K562 (cell line): ENCODE data around the gene TM4SF4. TPM values are rescaled to one million over a fixed set of nuclear protein-coding genes. Genes with fewer than 3 reads are reported as not detected.

Experiments
- FOXO4 ChIP-seq: fragments of 450-650 bp; formaldehyde crosslinking; IDR thresholded peaks from 2 replicates; pipeline ENCODE4 v1.4.0; 2020; ENCODE audit warnings: mild to moderate bottlenecking, moderate library complexity
- HCFC1 ChIP-seq: IDR thresholded peaks from 2 replicates; pipeline ENCODE4 v1.6.1; 2012; ENCODE audit warnings: low read depth, low read length, improper control_type of control experiment
- POLR2G ChIP-seq: fragments of 200-400 bp; formaldehyde crosslinking; IDR thresholded peaks from 2 replicates; pipeline ENCODE4 v1.6.1; 2017; ENCODE audit warnings: low read depth, mild to moderate bottlenecking, antibody characterized with exemption, low read length, moderate library complexity
- RREB1 ChIP-seq: fragments of 250-450 bp; sonication (Bioruptor Pico); IDR thresholded peaks from 2 replicates; pipeline ENCODE4 v1.4.0; 2020
- polyA plus RNA-seq, 8 experiments: library from polyadenylated mRNA; depleted of rRNA in 4 of 8; stranded (reverse) in 5 of 8; unstranded in 3 of 8; fragments of >200 nt; fragmentation: Nextera tagmentation in 2 of 8; fragmentation: Illumina TruSeq in 1 of 8; extraction: Ambion mirVana in 2 of 8; extraction: Trizol in 1 of 8; gene quantifications; 2 replicates each; pipeline versions ENCODE4 v1.2.1 to v1.2.3, GENCODE V29; 2011 to 2014; ENCODE audit warnings: inconsistent platforms in 1 of 8, missing spikeins in 1 of 8
- total RNA-seq, 7 experiments: library from RNA; depleted of rRNA in 6 of 7; stranded (reverse); fragments of >200 nt in 6 of 7; fragmentation: Illumina TruSeq in 2 of 7; extraction: Trizol in 2 of 7; gene quantifications; 2 replicates each; pipeline versions ENCODE4 v1.2.1 to v1.2.3, GENCODE V29; 2011 to 2021; ENCODE audit warnings: low replicate concordance in 1 of 7

TM4SF4 gene
- total and polyA plus RNA-seq, 9 of the 15 experiments (the other 6 are each of a cell fraction or from before 2014, with no cell fraction given), result 0.31 TPM; not detected in 8

GRCh38 chr3:149449799-149450198 lies 24.7 kb upstream of the TM4SF4 start (continued):
- TF ChIP-seq RREB1 (CRISPR knock-in tag) (no peak), POLR2G (no peak), HCFC1 (no peak), FOXO4 (CRISPR knock-in tag) (no peak)
